Suprapubic skin (tissue), 4 donors: Measurements from ENCODE around the gene FOXJ3.

Experiments
- CTCF ChIP-seq, 2 donors: fragments of 200-600 bp in 1 of 2; fragments of 450-650 bp in 1 of 2; sonication (generic) in 1 of 2; IDR thresholded peaks; one replicate each; pipeline ENCODE4 v1.5.1; 2016 to 2019; ENCODE audit warnings: antibody characterized with exemption in 2 of 2, mild to moderate bottlenecking in 1 of 2, moderate library complexity in 1 of 2
- EP300 ChIP-seq: sonication (generic); formaldehyde crosslinking; IDR thresholded peaks from one replicate; pipeline ENCODE4 v1.6.1; 2017; ENCODE audit warnings: antibody characterized with exemption
- POLR2A ChIP-seq, 2 donors: fragments of 450-650 bp; IDR thresholded peaks; one replicate each; pipeline ENCODE4 v1.6.1; 2017; ENCODE audit warnings: antibody characterized with exemption in 2 of 2, mild to moderate bottlenecking in 2 of 2, moderate library complexity in 2 of 2
- POLR2AphosphoS5 ChIP-seq, 3 donors: sonication (generic); formaldehyde crosslinking; IDR thresholded peaks; one replicate each; pipeline ENCODE4 v1.6.1; 2017; ENCODE audit warnings: antibody characterized with exemption in 3 of 3

GRCh38 chr1:42323551-42323950, 11.5 kb downstream of the FOXJ3 start:
- TF ChIP-seq CTCF (IDR thresholded peaks at IDR 0.05) (no peak), POLR2A (IDR thresholded peaks at IDR 0.05) (no peak), POLR2AphosphoS5 (IDR thresholded peaks at IDR 0.05) (no peak), EP300 (no peak)
